DLD1 (cell line): ENCODE results near the gene RALGAPA1.

ENCODE experiments used
- in situ Hi-C: cut with HindIII; loops from 2 replicates; pipeline ENCODE4 v1.10.0; 2017; ENCODE audit warnings: low sequenced_read_pairs

RALGAPA1 gene

GRCh38 chr14:35504260-35504659 lies 304.8 kb downstream of the RALGAPA1 start:
- in situ Hi-C loops: no loop called here

DNA sequence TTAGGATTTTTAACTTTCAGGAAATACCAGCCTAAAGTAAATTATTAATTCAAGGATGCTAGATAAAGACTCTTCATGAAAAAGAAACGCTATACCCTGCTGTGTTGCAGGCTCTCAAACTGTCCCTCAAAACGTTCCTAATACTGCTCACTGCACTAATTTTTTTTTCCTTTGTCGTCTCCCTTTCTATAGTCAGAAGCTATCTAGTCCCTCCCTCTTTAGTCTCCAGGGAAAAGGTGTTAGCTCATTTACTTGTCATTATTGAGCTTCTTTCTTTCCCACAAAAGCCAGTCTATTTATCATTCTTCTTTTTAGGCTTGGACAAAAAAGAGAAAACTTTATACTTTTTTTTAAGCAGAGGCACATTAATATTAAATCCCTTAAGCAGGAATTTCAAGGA lies 305.4 kb downstream of the RALGAPA1 start:
- in situ Hi-C loops: no loop called here

GRCh38 chr14:35499180-35499579 lies 309.9 kb downstream of the RALGAPA1 start:
- in situ Hi-C loops: no loop called here

DNA sequence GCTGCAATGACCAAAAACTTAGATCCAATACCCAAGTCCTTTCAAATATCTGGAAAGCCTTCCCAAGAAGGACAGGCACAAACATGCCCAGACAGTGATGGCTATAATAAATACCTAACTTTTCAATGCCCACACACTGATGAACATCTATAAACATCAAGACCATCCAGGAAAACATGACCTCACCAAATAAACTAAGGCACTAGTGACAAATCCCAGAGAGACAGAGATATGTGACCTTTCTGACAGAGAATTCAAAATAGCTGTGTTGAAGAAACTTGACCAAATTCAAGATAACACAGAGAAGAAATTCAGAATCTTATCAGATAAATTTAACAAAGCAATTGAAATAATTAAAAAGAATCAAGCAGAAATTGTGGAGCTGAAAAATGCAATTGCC lies 313.8 kb downstream of the RALGAPA1 start:
- in situ Hi-C loops: no loop called here

GRCh38 chr14:35492569-35493014 lies 316.5 kb downstream of the RALGAPA1 start:
- in situ Hi-C loops: no loop called here
